HG03159 (cell line): ENCODE data around the gene LPP.

Experiments used
- ATAC-seq: cut with Tn5 transposase; IDR thresholded peaks from one replicate; pipeline ENCODE4 v1.9.1; 2021; ENCODE audit warnings: mild to moderate bottlenecking, moderate library complexity; ENCODE audit not compliant: unreplicated experiment

Gene LPP

GRCh38 chr3:188194332-188194731, 40.4 kb downstream of the LPP start:
- ATAC-seq = no peak

- no peak for ATAC-seq
Measured at GRCh38 chr3:188196232-188196990, 42.5 kb downstream of the LPP start.

GRCh38 chr3:188197388-188197847, 43.5 kb downstream of the LPP start:
- no peak for ATAC-seq

- ATAC-seq = no peak
Measured at GRCh38 chr3:188198001-188198400, 44.0 kb downstream of the LPP start.

GRCh38 chr3:188198760-188199327, 44.9 kb downstream of the LPP start:
- no peak for ATAC-seq

- ATAC-seq = no peak
Measured at GRCh38 chr3:188199386-188199785, 45.4 kb downstream of the LPP start.

GRCh38 chr3:188200481-188200880, 46.5 kb downstream of the LPP start:
- ATAC-seq = no peak

GRCh38 chr3:188202358-188203138, 48.6 kb downstream of the LPP start:
- no peak for ATAC-seq

GRCh38 chr3:188204526-188204925, 50.6 kb downstream of the LPP start:
- ATAC-seq = no peak

- no peak for ATAC-seq
Measured at GRCh38 chr3:188205992-188206416, 52.0 kb downstream of the LPP start.

- ATAC-seq = no peak
Measured at GRCh38 chr3:188206787-188207186, 52.8 kb downstream of the LPP start.

- ATAC-seq = no peak
Measured at GRCh38 chr3:188207941-188208515, 54.1 kb downstream of the LPP start.

GRCh38 chr3:188208516-188208981, 54.6 kb downstream of the LPP start:
- no peak for ATAC-seq

- ATAC-seq = no peak
Measured at GRCh38 chr3:188209034-188209433, 55.1 kb downstream of the LPP start.

- ATAC-seq = no peak
Measured at GRCh38 chr3:188209740-188210139, 55.8 kb downstream of the LPP start.

GRCh38 chr3:188211476-188211875, 57.5 kb downstream of the LPP start:
- no peak for ATAC-seq

GRCh38 chr3:188212308-188212969, 58.5 kb downstream of the LPP start:
- no peak for ATAC-seq

- ATAC-seq = no peak
Measured at GRCh38 chr3:188214442-188214841, 60.5 kb downstream of the LPP start.

- no peak for ATAC-seq
Measured at GRCh38 chr3:188215129-188215528, 61.2 kb downstream of the LPP start.

- no peak for ATAC-seq
Measured at GRCh38 chr3:188217011-188217463, 63.1 kb downstream of the LPP start.

- ATAC-seq = no peak
Measured at GRCh38 chr3:188217726-188218125, 63.8 kb downstream of the LPP start.
